RPMI7951 (cell line): ENCODE results near the gene MAX. TPM values are rescaled to one million over a fixed set of nuclear protein-coding genes. Genes with fewer than 3 reads are reported as not detected.
"Not testable (repeated sequence)": the region's sequence is repeated elsewhere in the genome, so short reads cannot be mapped to it uniquely, and the experiment has no call there.

Experiments used
- DNase-seq: peaks from one replicate; pipeline ENCODE4 v3.0.0-alpha.2; 2012; ENCODE audit warnings: low read depth
- total RNA-seq: library from RNA; depleted of rRNA; stranded (reverse); fragments of >200 nt; shearing (Covaris generic); gene quantifications from 2 replicates; pipeline ENCODE4 v1.2.3, GENCODE V29; 2014

The MAX gene
- total RNA-seq, 1 experiment from 2014 or later: 36.8 TPM

DNA sequence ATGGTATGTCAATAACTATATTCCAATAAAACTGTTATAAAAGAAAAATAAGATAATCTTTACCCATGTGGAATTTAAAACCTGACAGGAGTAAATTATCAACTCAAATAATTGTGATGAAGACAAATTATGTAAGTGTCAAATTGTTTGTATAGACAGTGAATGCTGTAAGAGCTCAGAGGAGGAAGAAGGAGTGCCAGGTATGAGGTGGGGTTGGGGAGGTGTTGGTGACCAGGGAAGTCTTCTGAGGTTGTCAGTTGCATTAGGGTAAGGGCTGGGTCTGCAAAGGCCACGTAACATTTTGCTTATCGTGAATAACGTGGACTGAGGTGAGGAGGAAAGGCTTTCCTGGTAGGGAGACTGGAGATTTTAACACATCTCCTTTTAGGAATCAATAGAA is 2.5 kb upstream of the MAX start:
- DNase-seq: no peak

- peak; percentile 42 for DNase-seq
Measured at GRCh38 chr14:65103150-65103760, 938 bp upstream of the MAX start.

GRCh38 chr14:65101631-65102440 is 481 bp downstream of the MAX start:
- peak; percentile 0 for DNase-seq

DNA sequence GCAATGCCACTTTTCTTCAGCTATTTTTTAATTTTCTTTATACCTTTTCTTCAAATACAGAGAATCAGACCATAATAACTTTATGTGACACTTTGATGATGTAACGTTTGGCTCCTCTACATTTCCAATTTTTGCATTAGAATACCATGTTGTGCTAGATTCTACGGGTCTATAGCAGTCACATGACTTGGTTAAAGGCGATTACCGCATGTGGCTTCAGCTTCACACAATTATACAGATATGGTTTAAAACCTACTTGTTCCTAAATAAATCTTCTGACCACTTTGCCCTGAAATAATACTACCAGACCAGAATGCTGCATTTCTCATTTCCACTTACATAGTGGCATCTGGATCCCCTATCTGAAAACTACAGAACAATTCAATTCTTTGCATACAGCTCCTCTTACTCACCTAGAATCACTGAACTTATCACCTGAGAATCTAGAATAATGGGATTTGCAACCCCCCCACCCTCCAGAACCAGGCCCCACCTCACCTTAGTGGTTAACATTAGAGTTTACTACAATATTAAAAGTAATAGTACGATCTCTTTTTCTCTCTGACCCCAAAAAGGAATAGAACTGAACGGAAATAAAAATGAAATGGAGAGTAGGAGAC is 1.3 kb downstream of the MAX start:
- no peak for DNase-seq

DNA sequence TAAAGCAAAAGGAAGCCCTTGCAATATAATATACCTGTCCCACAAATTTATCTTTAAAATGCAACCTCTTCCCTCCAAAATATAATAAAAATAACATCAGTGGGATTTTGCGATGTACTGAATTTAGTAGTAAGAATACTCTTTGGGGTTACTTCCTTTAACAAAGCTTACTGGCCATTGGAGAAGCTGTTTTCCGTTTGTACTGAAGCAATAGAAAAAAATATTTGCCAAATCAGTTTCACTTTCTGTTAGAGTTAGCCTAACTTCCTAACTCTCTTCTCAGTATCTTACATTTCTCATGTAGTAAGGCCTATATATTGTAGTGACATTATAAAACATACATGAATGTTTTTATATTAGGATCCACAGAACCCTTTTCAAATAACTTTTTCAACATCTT is 3.7 kb downstream of the MAX start:
- peak; percentile 45 for DNase-seq

DNA sequence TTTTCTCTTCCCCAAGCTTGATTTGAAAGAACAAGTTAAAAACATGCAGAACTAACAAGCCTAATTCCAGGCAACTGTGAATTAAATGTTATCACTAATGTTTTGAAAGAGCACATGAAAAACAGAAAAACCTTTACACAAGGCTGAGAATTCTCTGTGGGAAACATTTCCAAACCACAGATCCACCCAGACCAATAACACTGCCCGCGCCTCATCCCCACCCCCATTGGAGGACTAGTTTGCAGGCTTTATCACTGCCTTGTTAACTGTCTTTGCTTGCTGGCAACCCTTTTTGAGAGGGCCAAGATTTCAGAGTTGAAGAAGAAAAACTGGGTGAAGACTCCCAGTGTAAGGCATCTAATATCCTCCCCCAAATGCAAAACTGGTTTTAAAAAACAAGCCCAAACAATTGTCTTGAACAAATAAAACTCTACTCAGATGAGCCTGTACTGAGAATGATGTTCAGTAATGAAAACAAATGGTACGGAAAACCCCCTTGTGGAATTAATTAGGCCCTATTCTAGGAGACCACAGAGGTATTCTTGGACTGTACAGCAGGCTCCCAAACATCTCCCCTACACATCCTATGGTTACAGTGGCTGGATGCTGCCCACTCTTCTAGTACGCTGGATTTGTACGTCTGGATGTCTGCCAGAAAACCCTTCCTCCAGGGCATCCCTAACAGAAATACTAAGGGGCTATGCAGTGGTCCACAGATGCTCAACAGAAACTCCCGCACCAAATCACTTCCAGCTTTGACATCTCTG is 5.8 kb downstream of the MAX start:
- no peak for DNase-seq

- DNase-seq: peak; percentile 6
Measured at GRCh38 chr14:65095633-65096205, 6.6 kb downstream of the MAX start.

- no peak for DNase-seq
Measured at GRCh38 chr14:65092349-65092748, 10.0 kb downstream of the MAX start.

DNA sequence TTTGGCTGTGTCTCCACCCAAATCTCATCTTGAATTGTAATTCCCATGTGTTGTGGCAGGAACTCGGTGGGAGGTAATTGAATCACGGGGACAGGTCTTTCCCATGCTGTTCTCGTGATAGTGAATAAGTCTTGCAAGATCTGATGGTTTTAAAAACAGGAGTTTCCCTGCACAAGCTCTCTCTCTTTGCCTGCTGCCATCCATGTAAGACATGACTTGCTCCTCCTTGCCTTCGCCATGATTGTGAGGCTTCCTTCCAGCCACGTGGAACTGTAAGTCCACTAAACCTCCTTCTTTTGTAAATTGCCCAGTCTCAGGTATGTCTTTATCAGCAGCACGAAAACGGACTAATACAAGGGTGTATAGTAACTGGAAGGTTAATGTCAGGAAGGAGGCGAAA is 14.5 kb downstream of the MAX start:
- DNase-seq: not testable (repeated sequence)

GRCh38 chr14:65086686-65087085 is 15.6 kb downstream of the MAX start:
- DNase-seq: not testable (repeated sequence)

DNA sequence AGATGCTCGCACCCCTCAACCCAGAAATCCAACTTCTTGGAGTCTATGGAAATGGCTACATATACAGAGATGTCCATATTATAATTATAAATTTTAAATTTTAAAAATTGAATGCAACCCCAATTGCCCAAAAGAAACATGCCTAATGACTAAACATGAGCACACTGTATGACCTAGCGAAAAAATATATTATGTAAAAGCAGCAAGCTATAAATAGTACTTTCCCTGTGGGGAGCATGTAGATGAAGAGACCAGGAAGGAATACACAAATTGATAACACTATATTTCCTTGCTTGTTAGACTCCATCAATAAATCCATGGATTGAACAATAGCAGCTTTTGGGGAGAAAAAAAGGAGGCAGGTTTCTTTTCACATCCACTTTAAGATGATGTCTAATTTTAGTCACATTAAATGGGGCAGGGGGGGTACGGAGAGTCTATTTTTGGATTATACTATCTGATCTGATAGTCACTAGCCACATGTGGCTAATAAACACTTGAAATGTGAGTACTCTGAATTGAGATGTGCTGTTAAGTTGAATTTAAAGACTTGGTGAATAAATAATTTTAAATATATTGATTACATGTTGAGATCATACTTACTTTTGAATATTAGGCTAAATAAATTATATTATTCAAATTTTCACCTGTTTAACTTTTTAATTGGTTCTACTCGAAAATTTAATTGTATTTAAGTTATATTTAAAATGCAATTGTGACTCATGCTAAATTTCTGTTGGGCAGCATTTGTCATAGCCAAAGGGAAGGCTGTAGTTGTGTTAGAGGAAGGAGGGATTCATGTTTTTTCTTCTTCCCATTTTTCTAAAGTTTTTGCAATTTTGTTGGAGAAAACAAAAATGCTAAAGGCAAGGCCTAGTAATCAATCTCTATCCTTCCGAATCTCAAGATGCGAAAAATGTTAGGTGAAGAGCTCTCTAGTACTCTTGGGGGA is 17.5 kb downstream of the MAX start:
- DNase-seq: no peak

- DNase-seq: no peak
Measured at GRCh38 chr14:65082930-65083329, 19.4 kb downstream of the MAX start.

- peak; percentile 15 for DNase-seq
Measured at GRCh38 chr14:65080960-65081747, 21.2 kb downstream of the MAX start.

DNA sequence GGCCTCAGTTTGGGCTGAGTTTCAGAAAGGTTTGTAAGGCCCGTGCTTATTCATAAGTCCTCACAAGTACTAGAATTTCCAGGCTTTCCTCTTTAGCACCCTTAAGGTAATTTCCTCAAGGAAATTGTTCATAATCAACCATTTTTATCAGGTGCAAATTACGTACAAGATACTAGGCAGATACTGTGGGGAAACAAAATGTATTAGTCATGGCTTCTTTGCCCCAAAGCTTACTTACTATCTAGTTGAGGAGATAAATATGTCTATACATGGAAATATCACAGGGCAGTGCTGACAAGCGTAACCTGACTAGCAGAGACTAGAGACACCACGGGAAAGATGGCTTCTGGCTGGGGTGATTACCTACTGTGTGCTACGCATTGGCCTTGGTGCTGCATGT is 22.5 kb downstream of the MAX start:
- DNase-seq: no peak

DNA sequence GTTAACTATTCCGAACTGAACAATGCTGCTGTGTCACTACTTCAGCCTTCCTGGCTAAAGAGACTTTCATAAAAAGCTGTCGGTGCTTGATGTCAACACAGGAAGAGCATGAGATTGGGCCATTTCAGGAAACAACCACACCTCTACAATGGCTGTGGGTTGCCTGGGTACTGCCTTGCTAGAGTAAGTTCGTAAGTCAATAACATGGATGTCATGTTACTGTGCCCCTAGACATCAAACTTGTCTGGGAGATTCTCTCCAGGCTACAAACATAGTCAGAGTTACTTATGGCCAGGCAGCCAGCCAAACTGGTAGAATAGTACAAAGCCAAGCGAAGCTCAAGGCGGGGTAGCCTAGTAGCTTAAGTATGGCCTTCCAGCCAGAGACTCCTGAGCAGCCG is 23.1 kb downstream of the MAX start:
- no peak for DNase-seq

DNA sequence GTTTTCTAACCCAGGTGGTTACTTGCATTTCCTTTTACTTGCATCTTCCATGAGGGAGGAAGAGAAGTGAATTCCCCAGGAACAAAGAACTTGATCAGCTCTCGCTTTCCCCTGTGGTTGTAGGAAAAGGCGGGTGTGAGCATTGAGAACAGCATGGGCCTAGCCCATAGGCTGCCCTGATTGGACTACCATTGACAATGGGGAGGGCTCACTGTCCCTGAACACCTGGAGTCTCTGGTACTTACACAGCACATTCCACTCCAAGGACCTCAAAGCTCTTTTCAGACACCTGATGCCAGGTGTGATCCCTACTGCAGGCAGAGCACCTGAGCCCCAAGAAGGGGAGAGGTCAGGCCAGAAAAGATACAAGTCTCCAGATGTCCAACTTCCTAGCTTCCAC is 25.0 kb downstream of the MAX start:
- DNase-seq: no peak

DNA sequence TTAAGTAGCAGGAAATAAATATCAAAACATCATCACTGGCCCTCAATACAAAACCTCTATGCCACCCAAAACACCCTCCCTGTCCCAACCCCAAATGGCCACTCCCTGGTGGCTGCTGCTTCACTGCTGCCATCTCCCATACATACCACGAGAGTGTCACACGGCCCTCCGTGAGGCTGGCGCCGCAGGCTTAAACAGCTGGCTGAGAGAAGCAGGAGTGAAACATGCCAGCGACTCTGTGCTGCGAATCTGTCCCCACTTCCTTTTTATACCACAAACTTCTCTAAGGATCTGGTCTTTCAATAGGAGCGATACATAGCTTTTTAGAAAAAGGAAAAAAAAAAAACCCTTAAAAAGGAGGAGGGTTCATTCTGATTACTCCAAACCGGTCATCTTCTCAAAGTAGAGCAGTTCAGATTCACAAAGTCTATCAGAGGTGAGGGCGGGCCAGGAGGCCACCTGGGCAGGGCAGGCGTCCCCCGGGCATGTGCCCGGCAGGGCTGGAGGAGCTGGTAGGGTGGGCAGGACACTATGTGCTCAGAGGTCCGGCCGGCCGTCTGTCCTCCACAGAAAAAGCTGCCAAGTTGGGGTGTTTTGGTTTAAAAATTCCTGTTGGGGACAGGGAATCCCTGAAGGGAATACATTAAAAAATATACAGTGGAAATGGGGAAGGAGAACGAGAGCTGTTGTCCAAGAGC is 26.5 kb downstream of the MAX start:
- no peak for DNase-seq

- DNase-seq: no peak
Measured at GRCh38 chr14:65074449-65075150, 27.7 kb downstream of the MAX start.
